HepG2 (cell line): Measurements from ENCODE around the gene GSTP1. TPM values are rescaled to one million over a fixed set of nuclear protein-coding genes. Genes with fewer than 3 reads are reported as not detected.
A peak's percentile ranks its signal among the peaks of the same experiment; 100 is the strongest.

ENCODE experiments used
- ATAC-seq: fragments of 200-7000 bp; cut with Tn5 transposase; 3 replicates; pipeline ENCODE4 v1.9.1; 2020; ENCODE audit warnings: mild to moderate bottlenecking, moderate library complexity
- BruUV-seq: library from RNA; stranded (reverse); fragments of 400-500 nt; replicated peaks from 2 replicates; lab custom pipeline; 2021; lab: Mats Ljungman, UMichigan
- CTCF ChIA-PET: fragments of 300-600 bp; formaldehyde crosslinking; extraction: SDS; loops from one replicate; lab custom pipeline; 2021; ENCODE audit warnings: low total read pairs, inconsistent platforms, low intra/inter-chr PET ratio; lab: Yijun Ruan, JAX
- POLR2A ChIA-PET: fragments of 350-600 bp; sonication (Branson Sonifier 250); formaldehyde crosslinking; loops from one replicate; lab custom pipeline; 2020; ENCODE audit warnings: antibody characterized with exemption, inconsistent platforms; lab: Yijun Ruan, JAX
- DNase-seq: peaks from one replicate; pipeline ENCODE4 v3.0.0-alpha.2; 2015; ENCODE audit warnings: low spot score
- FAIRE-seq: peaks from 3 replicates; lab custom pipeline; 2011; peaks lifted over from hg19 to GRCh38; lab: Jason Lieb, UNC
- H2AFZ ChIP-seq: one replicate; pipeline ENCODE4 v1.6.1; 2011; ENCODE audit warnings: low read length, inconsistent platforms
- H3K27ac ChIP-seq: fragments of 300-600 bp; 3 replicates; pipeline ENCODE4 v1.8.0; 2011; ENCODE audit warnings: mixed run types, mild to moderate bottlenecking, mixed read lengths, low read length, inconsistent platforms; ENCODE audit not compliant: insufficient read depth; ENCODE audit errors: extremely low read length
- H3K27me3 ChIP-seq, 2 experiments: fragments of 200-600 bp in 1 of 2; 2 replicates in 1 of 2; 3 replicates in 1 of 2; pipeline versions ENCODE4 v1.6.0 to v1.8.0; 2011; ENCODE audit warnings: low read length in 2 of 2, mild to moderate bottlenecking in 2 of 2, moderate library complexity in 2 of 2, inconsistent platforms in 1 of 2; ENCODE audit not compliant: insufficient read depth in 2 of 2, control insufficient read depth in 1 of 2
- H3K36me3 ChIP-seq, 2 experiments: fragments of 200-600 bp in 1 of 2; replicated peaks in 1 of 2; 2 replicates in 1 of 2; 3 replicates in 1 of 2; pipeline versions ENCODE4 v1.5.1 to v1.8.0; 2011; ENCODE audit warnings: low read length in 2 of 2, inconsistent platforms in 1 of 2; ENCODE audit not compliant: insufficient read depth in 2 of 2, control insufficient read depth in 1 of 2
- H3K4me1 ChIP-seq: 2 replicates; pipeline ENCODE4 v1.5.1; 2012; ENCODE audit warnings: low read length, inconsistent platforms; ENCODE audit not compliant: insufficient read depth
- H3K4me2 ChIP-seq: 2 replicates; pipeline ENCODE4 v1.6.0; 2011; ENCODE audit warnings: low read depth, low read length, inconsistent platforms
- H3K4me3 ChIP-seq, 3 experiments: fragments of 200-600 bp in 1 of 3; sonication (generic), shearing (Covaris generic) in 1 of 3; replicated peaks in 1 of 3; 2 replicates each; pipeline ENCODE4 v1.5.1; 2011 to 2016; ENCODE audit warnings: low read length in 3 of 3, inconsistent platforms in 2 of 3, low read depth in 2 of 3, mild to moderate bottlenecking in 2 of 3, control low read depth in 1 of 3, mixed read lengths in 1 of 3; ENCODE audit not compliant: insufficient read depth in 1 of 3
- H3K79me2 ChIP-seq: one replicate; pipeline ENCODE4 v1.6.1; 2011; ENCODE audit warnings: low read length, inconsistent platforms; ENCODE audit not compliant: insufficient read depth
- H3K9ac ChIP-seq: 2 replicates; pipeline ENCODE4 v1.6.0; 2011; ENCODE audit warnings: mild to moderate bottlenecking, low read depth, low read length, inconsistent platforms; ENCODE audit not compliant: insufficient read depth
- H3K9me3 ChIP-seq: 2 replicates; pipeline ENCODE4 v1.5.1; 2012; ENCODE audit warnings: mild to moderate bottlenecking, low read length
- H4K20me1 ChIP-seq: 2 replicates; pipeline ENCODE4 v1.6.0; 2011; ENCODE audit warnings: inconsistent platforms, mild to moderate bottlenecking, low read length, moderate library complexity; ENCODE audit not compliant: insufficient read depth
- AGO1 ChIP-seq: fragments of 200-400 bp; formaldehyde crosslinking; IDR thresholded peaks from 2 replicates; pipeline ENCODE4 v1.6.1; 2017; ENCODE audit warnings: mild to moderate bottlenecking, low read depth, low read length, moderate library complexity; ENCODE audit not compliant: poor library complexity, severe bottlenecking
- E2F5 ChIP-seq: sonication (generic); formaldehyde crosslinking; conservative IDR thresholded peaks from 2 replicates; pipeline ENCODE4 v1.4.0; 2020; ENCODE audit warnings: missing genetic modification reagents
- IKZF5 ChIP-seq: IDR thresholded peaks from 2 replicates; pipeline ENCODE4 v1.6.1; 2018; ENCODE audit warnings: missing genetic modification reagents, mild to moderate bottlenecking, missing compliant biosample characterization
- KDM6A ChIP-seq: IDR thresholded peaks from 2 replicates; pipeline ENCODE4 v1.6.1; 2016; ENCODE audit warnings: low read depth
- MYC ChIP-seq: sonication (generic); formaldehyde crosslinking; IDR thresholded peaks from 2 replicates; pipeline ENCODE4 v1.9.0; 2021; ENCODE audit warnings: missing genetic modification reagents, borderline replicate concordance
- THAP8 ChIP-seq: sonication (generic); formaldehyde crosslinking; IDR thresholded peaks from 2 replicates; pipeline ENCODE4 v1.5.1; 2020; ENCODE audit warnings: missing genetic modification reagents, mild to moderate bottlenecking, borderline replicate concordance
- ZMYM3 ChIP-seq: sonication (generic); formaldehyde crosslinking; IDR thresholded peaks from 2 replicates; pipeline ENCODE4 v1.5.1; 2020; ENCODE audit warnings: mild to moderate bottlenecking, missing genetic modification reagents
- ZNF574 ChIP-seq: sonication (generic); formaldehyde crosslinking; IDR thresholded peaks from 2 replicates; pipeline ENCODE4 v1.4.0; 2020; ENCODE audit warnings: missing genetic modification reagents
- ZNF629 ChIP-seq: sonication (generic); formaldehyde crosslinking; conservative IDR thresholded peaks from 2 replicates; pipeline ENCODE4 v1.5.0; 2020; ENCODE audit warnings: missing genetic modification reagents
- ZNF768 ChIP-seq: sonication (generic); formaldehyde crosslinking; IDR thresholded peaks from 2 replicates; pipeline ENCODE4 v1.4.0; 2020; ENCODE audit warnings: missing genetic modification reagents
- WGBS: methylation state at CpG from one replicate; pipeline ENCODE4 v1.1.6; 2017; ENCODE audit warnings: low lambda C conversion rate; 5-methylcytosine and 5-hydroxymethylcytosine counted together
- in situ Hi-C: cut with HindIII; loops from 2 replicates; pipeline ENCODE4 v1.10.0; 2017; ENCODE audit warnings: low pct_unique_long_range_greater_than_20kb; ENCODE audit not compliant: extremely low pct_ligation_motif_present
- intact Hi-C: fragments of 100-400 bp; cut with micrococcal nuclease; formaldehyde crosslinking; loops from one replicate; pipeline ENCODE4 v1.10.0; 2022; ENCODE audit not compliant: unreplicated experiment
- polyA plus RNA-seq, 8 experiments: library from polyadenylated mRNA; depleted of rRNA in 3 of 8; stranded (reverse) in 7 of 8; unstranded in 1 of 8; fragments of >200 nt; fragmentation: Illumina TruSeq in 4 of 8; extraction: Trizol in 4 of 8; gene quantifications; 2 replicates each; pipeline versions ENCODE4 v1.2.1 to v1.2.3, GENCODE V29; 2011 to 2016; ENCODE audit warnings: low read depth in 4 of 8, missing spikeins in 1 of 8, mixed read lengths in 1 of 8; ENCODE audit not compliant: insufficient read depth in 1 of 8
- total RNA-seq, 5 experiments: library from RNA; depleted of rRNA; stranded (reverse); fragments of >200 nt; fragmentation: Illumina TruSeq; extraction: Trizol; gene quantifications; 2 replicates each; pipeline ENCODE4 v1.2.3, GENCODE V29; 2016; ENCODE audit warnings: low read depth in 1 of 5

GSTP1 gene
- total and polyA plus RNA-seq, 2 of the 13 experiments (the other 11 are each of a cell fraction or from before 2014, with no cell fraction given) = not detected

- TF ChIP-seq IKZF5 = no peak
- no peak for TF ChIP-seq THAP8 (CRISPR knock-in tag)
- TF ChIP-seq, all 625 proteins: peak for 0
Measured at GRCh38 chr11:67538306-67538705, 45.3 kb upstream of the GSTP1 start (continued).

- peaks cover 24% of the 10 kb centered on the region for H3K4me1 ChIP-seq
- in situ Hi-C loops (no loop called here), intact Hi-C loops (no loop called here)
- H3K36me3 ChIP-seq = no peaks in the 10 kb centered on the region
- H3K9ac ChIP-seq = no peak overlapping the region
- CTCF ChIA-PET = no interaction called here
- H3K4me3 ChIP-seq = no peak overlapping the region
- DNase-seq = no peak
- no peaks in the 10 kb centered on the region for H3K79me2 ChIP-seq
- peaks cover 15% of the 10 kb centered on the region for H3K9me3 ChIP-seq
- peak; percentile 50 for ATAC-seq
- no peak overlapping the region for H3K27ac ChIP-seq
- H4K20me1 ChIP-seq = no peaks in the 10 kb centered on the region
- BruUV-seq = no TSS peak
- no peaks in the 10 kb centered on the region for H3K27me3 ChIP-seq
- FAIRE-seq = no peak
- no peak overlapping the region for H3K4me2 ChIP-seq
- H2AFZ ChIP-seq = no peak overlapping the region
- POLR2A ChIA-PET = no interaction called here
- WGBS = 32% methylated on average over 10 of the region's 10 CpGs
- TF ChIP-seq KDM6A (CRISPR knock-in tag) (no peak), AGO1 (no peak), ZMYM3 (CRISPR knock-in tag) (peak; percentile 23; the same call in 1 of the 2 replicates), E2F5 (CRISPR knock-in tag) (no peak), MYC (0 out of 2 replicates have a peak, but pooled peaks have one; percentile 14), ZNF768 (CRISPR knock-in tag) (peak; percentile 59; the same call in 1 of the 2 replicates), ZNF574 (CRISPR knock-in tag) (0 out of 2 replicates have a peak, but pooled peaks have one; percentile 13), ZNF629 (CRISPR knock-in tag) (peak; percentile 88)
Measured at GRCh38 chr11:67538823-67539505, 44.6 kb upstream of the GSTP1 start.
